Measurements from ENCODE around the gene DCAF17.

DNA sequence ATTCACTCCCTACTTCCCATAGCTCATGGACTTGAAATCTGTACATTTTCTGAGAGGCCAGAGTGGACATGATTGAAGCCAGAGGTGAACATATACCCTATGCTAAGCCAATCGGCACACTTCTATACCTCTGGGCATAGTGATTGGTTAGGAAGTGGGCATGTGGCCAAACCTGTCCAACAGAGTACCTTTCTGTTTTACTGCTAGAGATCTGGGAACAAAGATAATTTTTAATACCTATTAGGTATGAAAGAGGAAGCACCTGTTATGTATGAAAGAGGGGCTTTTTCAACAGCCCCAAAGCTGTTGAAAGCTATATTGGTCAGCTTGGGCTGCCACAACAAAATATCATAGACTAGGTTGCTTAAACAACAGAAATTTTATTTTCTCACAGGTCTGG, 28.0 kb upstream of the DCAF17 start:
- TF ChIP-seq, protein P1, sequence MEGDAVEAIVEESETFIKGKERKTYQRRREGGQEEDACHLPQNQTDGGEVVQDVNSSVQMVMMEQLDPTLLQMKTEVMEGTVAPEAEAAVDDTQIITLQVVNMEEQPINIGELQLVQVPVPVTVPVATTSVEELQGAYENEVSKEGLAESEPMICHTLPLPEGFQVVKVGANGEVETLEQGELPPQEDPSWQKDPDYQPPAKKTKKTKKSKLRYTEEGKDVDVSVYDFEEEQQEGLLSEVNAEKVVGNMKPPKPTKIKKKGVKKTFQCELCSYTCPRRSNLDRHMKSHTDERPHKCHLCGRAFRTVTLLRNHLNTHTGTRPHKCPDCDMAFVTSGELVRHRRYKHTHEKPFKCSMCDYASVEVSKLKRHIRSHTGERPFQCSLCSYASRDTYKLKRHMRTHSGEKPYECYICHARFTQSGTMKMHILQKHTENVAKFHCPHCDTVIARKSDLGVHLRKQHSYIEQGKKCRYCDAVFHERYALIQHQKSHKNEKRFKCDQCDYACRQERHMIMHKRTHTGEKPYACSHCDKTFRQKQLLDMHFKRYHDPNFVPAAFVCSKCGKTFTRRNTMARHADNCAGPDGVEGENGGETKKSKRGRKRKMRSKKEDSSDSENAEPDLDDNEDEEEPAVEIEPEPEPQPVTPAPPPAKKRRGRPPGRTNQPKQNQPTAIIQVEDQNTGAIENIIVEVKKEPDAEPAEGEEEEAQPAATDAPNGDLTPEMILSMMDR (IDR thresholded peaks at IDR 0.05), result no peak
- no peak for TF ChIP-seq POLR2AphosphoS5 (IDR thresholded peaks at IDR 0.05; ENCODE audit: insufficient read depth in 1 of 2, low read depth in 1 of 2)
- no peak for TF ChIP-seq POLR2A (IDR thresholded peaks at IDR 0.05)
